Pancreas (tissue), 10 donors: Measurements from ENCODE around the gene CCNF. TPM values are rescaled to one million over a fixed set of nuclear protein-coding genes. Genes with fewer than 3 reads are reported as not detected.

Experiments
- ATAC-seq, 4 donors: fragments of 200-7000 bp; cut with Tn5 transposase; one replicate each; pipeline versions ENCODE4 v1.8.0 to v1.9.1; 2020; ENCODE audit warnings: mild to moderate bottlenecking in 4 of 4, moderate library complexity in 4 of 4
- DNase-seq, 6 donors: peaks; one replicate each; pipeline ENCODE4 v3.0.0-alpha.2; 2020
- FAIRE-seq: peaks from 2 replicates; lab custom pipeline; 2012; peaks lifted over from hg19 to GRCh38; lab: Jason Lieb, UNC
- H3K27ac ChIP-seq, 4 donors: fragments of 200-600 bp; sonication (generic); 1 replicate in 3 of 4; 2 replicates in 1 of 4; pipeline versions ENCODE4 v1.5.0 to v1.8.0; 2020
- H3K27me3 ChIP-seq, 4 donors: fragments of 200-600 bp; one replicate each; pipeline ENCODE4 v1.8.0; 2021
- H3K36me3 ChIP-seq, 3 donors: fragments of 200-600 bp; sonication (generic) in 1 of 3; one replicate each; pipeline versions ENCODE4 v1.5.0 to v1.8.0; 2020 to 2021
- H3K4me1 ChIP-seq, 3 donors: fragments of 200-600 bp; one replicate each; pipeline ENCODE4 v1.8.0; 2021
- H3K4me3 ChIP-seq, 4 donors: fragments of 200-600 bp; sonication (generic) in 2 of 4; one replicate each; pipeline versions ENCODE4 v1.5.0 to v1.8.0; 2020 to 2021
- H3K9me3 ChIP-seq, 4 donors: fragments of 200-600 bp; one replicate each; pipeline ENCODE4 v1.8.0; 2021
- CTCF ChIP-seq, 4 donors: fragments of 200-600 bp; sonication (generic) in 3 of 4; IDR thresholded peaks; one replicate each; pipeline versions ENCODE4 v1.5.0 to v1.8.0; 2021; ENCODE audit warnings: antibody characterized with exemption in 4 of 4
- WGBS, 2 donors: extraction: QIAGEN DNeasy Blood & Tissue Kit; methylation state at CpG; one replicate each; pipeline ENCODE4 v1.1.7; 2013; 5-methylcytosine and 5-hydroxymethylcytosine counted together
- intact Hi-C, 3 donors: fragments of 100-400 bp; cut with DNase I; formaldehyde crosslinking; loops; one replicate each; pipeline versions ENCODE4 v1.11.1 to v1.14.2; 2022
- polyA plus RNA-seq, 2 donors: library from polyadenylated mRNA; stranded (reverse); fragments of 200-250 nt; gene quantifications; one replicate each; pipeline ENCODE4 v1.2.3, GENCODE V29; 2013
- total RNA-seq, 6 donors: library from RNA; stranded (reverse); fragmentation: NEBNext Ultra II Directional in 4 of 6; extraction: Animal tissue kit (Norgen Biotek cat#: 25700) in 4 of 6; gene quantifications; one replicate each; pipeline versions ENCODE4 v1.2.1 to v1.2.4, GENCODE V29; 2021 to 2023
- donor health status: healthy with polysubstance abuse.
- donor health status: DM: no; HTN: no; CAD: no; lungs with moderate emphysema.
- donor health status: DM: no; HTN: no; CAD: no.
- donor health status: control.
- donor health status: control.
- donor health status: Bipolar disorder and iron deficiency.
- donor health status: DM: yes; HTN: yes; CAD: no.
- donor health status: DM: no; HTN: no; CAD: no.
- donor health status: DM: no; HTN: no; CAD: no.
- donor health status: DM: yes; HTN: yes; CAD: no.

The CCNF gene
- total and polyA plus RNA-seq, 8 donors, result 0.69 to 2.6 (median 1.1) TPM

GRCh38 chr16:2427526-2427925 is 1.7 kb upstream of the CCNF start:
- Histone ChIP-seq H3K9me3 (no peaks in the 10 kb centered on the region), H3K27me3 (no peaks in the 10 kb centered on the region), H3K27ac (no peak overlapping the region), H3K36me3 (no peaks in the 10 kb centered on the region), H3K4me3 (no peak overlapping the region), H3K4me1 (peaks cover 0 to 6% (median 6%) of the 10 kb centered on the region in 3 donors)
- FAIRE-seq (no peak), ATAC-seq (no peak), DNase-seq (peak in 1 of 6 donors; percentile 35)
- 79 to 82% methylated on average over 4 of the region's 4 CpGs for WGBS, 2 donors
- intact Hi-C loops, result loop anchor here in 2 of 3 donors (10.0 kb wide), 1 partner anchor 83 kb away; the partner anchor contains the start of gene ABCA3 (in 2 of the 2)
- TF ChIP-seq CTCF (IDR thresholded peaks at IDR 0.05), result no peak

- peaks cover 0 to 6% (median 6%) of the 10 kb centered on the region in 3 donors for H3K4me1 ChIP-seq
- TF ChIP-seq CTCF (IDR thresholded peaks at IDR 0.05), result peak in 1 of 4 donors; percentile 9
- H3K36me3 ChIP-seq, result no peaks in the 10 kb centered on the region
- peak overlapping the region; percentile 83 to 94 (median 88) for H3K4me3 ChIP-seq
- peak overlapping the region in 2 of 4 donors; percentile 46 to 73 for H3K27ac ChIP-seq
- H3K27me3 ChIP-seq, result no peaks in the 10 kb centered on the region
- WGBS, 2 donors, result 31 to 34% methylated on average over 26 to 28 of the region's 28 CpGs
- intact Hi-C loops, result loop anchor here in 2 of 3 donors (10.0 kb wide), 1 partner anchor 83 kb away; the partner anchor contains the start of gene ABCA3 (in 2 of the 2)
- ATAC-seq, result peak; percentile 39 to 66 (median 54)
- no peak for FAIRE-seq
- no peaks in the 10 kb centered on the region for H3K9me3 ChIP-seq
- DNase-seq, result peak; percentile 37 to 84 (median 54)
Measured at GRCh38 chr16:2428051-2428783, 1.0 kb upstream of the CCNF start.

- FAIRE-seq, result no peak
- Histone ChIP-seq H3K27ac (peak overlapping the region in 3 of 4 donors; percentile 46 to 76 (median 73)), H3K9me3 (no peaks in the 10 kb centered on the region), H3K27me3 (no peaks in the 10 kb centered on the region), H3K36me3 (no peaks in the 10 kb centered on the region), H3K4me1 (peaks cover 0 to 6% (median 6%) of the 10 kb centered on the region in 3 donors), H3K4me3 (peak overlapping the region; percentile 83 to 94 (median 88))
- ATAC-seq, result peak; percentile 59 to 69 (median 62)
- TF ChIP-seq CTCF (IDR thresholded peaks at IDR 0.05), result no peak
- 2% methylated on average over 18 to 24 of the region's 24 CpGs for WGBS, 2 donors
- peak in 1 of 6 donors; percentile 14 for DNase-seq
- intact Hi-C loops, result loop anchor here in 2 of 3 donors (10.0 kb wide), 1 partner anchor 84 kb away; the partner anchor contains the start of gene ABCA3 (in 2 of the 2)
Measured at GRCh38 chr16:2428784-2429033, 538 bp upstream of the CCNF start.

GRCh38 chr16:2429771-2430663 is 770 bp downstream of the CCNF start:
- no peaks in the 10 kb centered on the region for H3K9me3 ChIP-seq
- no peaks in the 10 kb centered on the region for H3K27me3 ChIP-seq
- peaks cover 0 to 6% (median 6%) of the 10 kb centered on the region in 3 donors for H3K4me1 ChIP-seq
- FAIRE-seq (no peak), DNase-seq (no peak), ATAC-seq (peak; percentile 4 to 10 (median 4))
- H3K4me3 ChIP-seq, result peak overlapping the region; percentile 83 to 94 (median 90)
- no peak for TF ChIP-seq CTCF (IDR thresholded peaks at IDR 0.05)
- intact Hi-C loops, result loop anchor here in 2 of 3 donors (10.0 kb wide), 3 partner anchors 65 to 145 kb away; partner anchors contain the start of gene ABCA3 (in 2 of the 2)
- H3K27ac ChIP-seq, result peak overlapping the region in 1 of 4 donors; percentile 28
- no peaks in the 10 kb centered on the region for H3K36me3 ChIP-seq
- WGBS, 2 donors, result 7 to 8% methylated on average over 46 of the region's 46 CpGs
